ENCODE results near the gene APOC3. TPM values are rescaled to one million over a fixed set of nuclear protein-coding genes. Genes with fewer than 3 reads are reported as not detected.

The APOC3 gene
- total RNA-seq, 1 experiment from 2014 or later = not detected

GRCh38 chr11:116796548-116796947 is 33.2 kb upstream of the APOC3 start:
- no peak overlapping the region for H3K27ac Mint-ChIP-seq
- no peaks in the 10 kb centered on the region; the same call in 1 of the 2 replicates for H3K27me3 Mint-ChIP-seq (ENCODE audit: low read depth)
- no peak overlapping the region for H3K14ac ChIP-seq (ENCODE audit: insufficient read depth, low read length)
- no peaks in the 10 kb centered on the region for H3K9me3 Mint-ChIP-seq
- H3K27me3 ChIP-seq (ENCODE audit: insufficient read depth, low read length) = no peaks in the 10 kb centered on the region
- no peak overlapping the region for H4K8ac ChIP-seq (replicated peaks; ENCODE audit: insufficient read length, low read depth, low read length)
- H3K79me2 ChIP-seq (ENCODE audit: insufficient read depth, low read length) = no peaks in the 10 kb centered on the region
- H2BK12ac ChIP-seq (ENCODE audit: insufficient read length, low read depth, low read length) = no peak overlapping the region
- H3K23me2 ChIP-seq (ENCODE audit: insufficient read length, low read depth, low read length, poor library complexity, severe bottlenecking) = no peaks in the 10 kb centered on the region
- H3K18ac ChIP-seq (ENCODE audit: insufficient read length, low read depth, low read length) = no peak overlapping the region
- H2BK20ac ChIP-seq (ENCODE audit: low read depth, low read length, poor library complexity, severe bottlenecking) = no peak overlapping the region
- peaks cover 4 to 14% of the 10 kb centered on the region in 2 experiments; a peak in 3 of 4 replicates for H3K4me1 Mint-ChIP-seq
- no peak overlapping the region for H3K4me2 ChIP-seq (ENCODE audit: insufficient read depth, insufficient read length, low read length)
- H4K5ac ChIP-seq (ENCODE audit: insufficient read length, low read depth, low read length) = no peak overlapping the region
- H2BK5ac ChIP-seq (ENCODE audit: insufficient read length, low read length) = no peak overlapping the region
- no peak overlapping the region for H2BK15ac ChIP-seq (ENCODE audit: low read depth, low read length)
- H4K20me1 ChIP-seq (ENCODE audit: control insufficient read depth, insufficient read depth, insufficient read length) = no peaks in the 10 kb centered on the region
- no peaks in the 10 kb centered on the region for H3K36me3 Mint-ChIP-seq (ENCODE audit: insufficient read depth in 1 of 3, low read depth in 3 of 3)
- no peak overlapping the region for H2BK120ac ChIP-seq (ENCODE audit: low read depth, low read length, poor library complexity, severe bottlenecking)
- no peak overlapping the region for H2AFZ ChIP-seq (ENCODE audit: low read length)
- no peak overlapping the region for H3K27ac ChIP-seq (ENCODE audit: insufficient read length, low read depth, low read length)
- WGBS (ENCODE audit: extremely low coverage, insufficient read length, low lambda C conversion rate) = no CpG with 5 or more reads among the region's 1 CpG
- H2AK5ac ChIP-seq (ENCODE audit: insufficient read length, low read length) = no peak overlapping the region
- no peaks in the 10 kb centered on the region for H3K79me1 ChIP-seq (ENCODE audit: insufficient read depth, low read depth, low read length, poor library complexity, severe bottlenecking)
- no peaks in the 10 kb centered on the region for H3K9me3 ChIP-seq (ENCODE audit: control insufficient read depth, low read depth, low read length)
- H3K4me3 Mint-ChIP-seq = no peak overlapping the region
- H3T11ph ChIP-seq (ENCODE audit: low read length) = no peak overlapping the region
- H3K56ac ChIP-seq (ENCODE audit: insufficient read length, low read depth, low read length) = no peak overlapping the region
- no peak for TF ChIP-seq CTCF (conservative IDR thresholded peaks at IDR 0.05)
- H3K4me1 ChIP-seq (ENCODE audit: insufficient read depth, low read length) = no peaks in the 10 kb centered on the region; the same call in 1 of the 2 replicates
- H3K4ac ChIP-seq (ENCODE audit: low read depth, low read length) = no peak overlapping the region
- H4K91ac ChIP-seq (ENCODE audit: insufficient read length, low read depth, low read length) = no peak overlapping the region
- H3K23ac ChIP-seq (ENCODE audit: insufficient read length, low read depth, low read length) = no peak overlapping the region
- H3K9ac ChIP-seq (ENCODE audit: extremely low read depth, insufficient read length, low read length) = no peak overlapping the region
- DNase-seq = no peak
